T-helper 17 cell (primary cell): ENCODE results near the gene ZFAND3. TPM values are rescaled to one million over a fixed set of nuclear protein-coding genes. Genes with fewer than 3 reads are reported as not detected.
"Not testable (repeated sequence)": the region's sequence is repeated elsewhere in the genome, so short reads cannot be mapped to it uniquely, and the experiment has no call there.

ENCODE experiments used
- ATAC-seq: fragments of 150-1000 bp; cut with Tn5 transposase; 2 replicates; pipeline ENCODE4 v1.10.0; 2021; ENCODE audit warnings: mild to moderate bottlenecking, moderate library complexity
- DNase-seq, 3 donors: peaks; one replicate each; pipeline versions ENCODE4 v3.0.0 to v3.0.0-alpha.2; 2020 to 2021
- H3K9me3 ChIP-seq: one replicate; pipeline ENCODE4 v1.7.0; 2013; ENCODE audit warnings: low read length, mild to moderate bottlenecking; ENCODE audit not compliant: control insufficient read depth, poor library complexity, severe bottlenecking
- H3K27ac Mint-ChIP-seq: one replicate; pipeline ENCODE4 v1.8.0; 2022; ENCODE audit warnings: mild to moderate bottlenecking, moderate library complexity, mixed read lengths
- H3K27me3 Mint-ChIP-seq: one replicate; pipeline ENCODE4 v1.8.0; 2022; ENCODE audit warnings: mixed read lengths
- H3K36me3 Mint-ChIP-seq: one replicate; pipeline ENCODE4 v1.8.0; 2022; ENCODE audit warnings: low read depth, mixed read lengths
- H3K4me1 Mint-ChIP-seq: one replicate; pipeline ENCODE4 v1.8.0; 2022; ENCODE audit warnings: mild to moderate bottlenecking, mixed read lengths
- H3K4me3 Mint-ChIP-seq: one replicate; pipeline ENCODE4 v1.8.0; 2022; ENCODE audit warnings: mild to moderate bottlenecking, moderate library complexity, mixed read lengths
- total RNA-seq, 4 donors: library from RNA in 2 of 4; stranded (reverse) in 2 of 4; gene quantifications; one replicate each; pipeline ENCODE4 v1.2.3 and lab custom pipeline; 2022 to 2026

Gene ZFAND3
- total RNA-seq, 2 donors from 2014 or later: 48.6 to 61.0 TPM

DNA sequence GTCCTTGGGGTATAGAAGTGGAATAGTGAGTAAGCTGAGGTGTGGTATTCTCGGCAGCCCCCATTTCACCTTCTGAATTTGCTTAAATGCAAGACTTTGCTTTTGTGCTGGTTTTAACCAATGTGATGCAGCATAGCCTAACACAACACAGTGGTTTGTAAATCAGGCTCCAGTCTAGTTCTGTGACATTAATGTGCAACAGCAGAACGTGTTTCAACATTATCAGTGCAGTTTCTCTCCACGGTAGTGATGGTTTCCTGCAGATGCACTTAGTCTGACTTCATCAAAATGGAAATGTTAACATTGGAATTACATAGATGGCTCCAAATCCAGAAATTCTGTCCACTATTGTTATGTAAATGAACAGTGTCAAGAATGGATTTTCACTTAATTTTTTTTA lies 139.5 kb downstream of the ZFAND3 start:
- peaks cover 16% of the 10 kb centered on the region for H3K4me1 Mint-ChIP-seq
- no peak overlapping the region for H3K27ac Mint-ChIP-seq
- H3K4me3 Mint-ChIP-seq: no peak overlapping the region
- no peaks in the 10 kb centered on the region for H3K27me3 Mint-ChIP-seq
- H3K9me3 ChIP-seq: no peaks in the 10 kb centered on the region
- H3K36me3 Mint-ChIP-seq: peaks cover 2% of the 10 kb centered on the region
- DNase-seq (no peak), ATAC-seq (no peak)

DNA sequence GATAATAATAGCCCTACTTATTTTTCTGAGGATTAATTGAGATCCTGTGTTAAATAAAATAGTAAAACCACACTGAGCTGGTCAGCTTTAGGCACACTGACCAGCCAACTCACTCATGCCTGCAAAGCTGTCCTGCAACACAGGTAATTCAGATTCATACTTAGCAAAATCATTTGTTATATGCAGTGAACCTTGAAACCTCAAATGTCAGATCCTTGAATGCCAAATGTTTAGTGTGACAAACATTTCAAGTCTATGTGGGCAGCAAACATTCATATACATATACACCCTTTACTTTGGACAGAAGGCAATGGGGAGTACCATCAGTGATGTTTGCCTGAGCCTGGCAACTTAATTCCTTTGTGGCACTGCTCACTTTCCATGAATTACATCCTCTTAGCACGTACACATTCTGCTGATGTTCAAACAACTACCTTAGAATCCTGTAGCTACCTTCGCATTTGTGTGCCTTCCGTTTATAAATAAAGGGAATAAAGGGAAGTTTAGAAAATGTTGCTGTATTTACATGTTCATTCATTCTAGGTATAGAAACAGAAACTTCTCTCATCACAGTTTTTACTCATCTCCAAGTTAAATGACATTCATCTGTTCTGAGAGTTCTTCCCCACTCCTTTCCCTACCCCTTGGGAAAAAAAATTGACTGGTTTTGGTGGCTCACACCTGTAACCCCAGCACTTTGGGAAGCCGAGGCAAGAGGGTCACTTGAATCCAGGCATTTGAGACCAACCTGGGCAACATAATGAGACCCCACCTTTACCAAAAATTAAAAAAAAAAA lies 140.8 kb downstream of the ZFAND3 start:
- Mint-ChIP-seq H3K36me3 (peaks cover 4% of the 10 kb centered on the region), H3K27ac (no peak overlapping the region), H3K27me3 (no peaks in the 10 kb centered on the region), H3K4me1 (peaks cover 18% of the 10 kb centered on the region), H3K4me3 (no peak overlapping the region)
- DNase-seq: no peak
- no peak for ATAC-seq
- H3K9me3 ChIP-seq: no peaks in the 10 kb centered on the region

DNA sequence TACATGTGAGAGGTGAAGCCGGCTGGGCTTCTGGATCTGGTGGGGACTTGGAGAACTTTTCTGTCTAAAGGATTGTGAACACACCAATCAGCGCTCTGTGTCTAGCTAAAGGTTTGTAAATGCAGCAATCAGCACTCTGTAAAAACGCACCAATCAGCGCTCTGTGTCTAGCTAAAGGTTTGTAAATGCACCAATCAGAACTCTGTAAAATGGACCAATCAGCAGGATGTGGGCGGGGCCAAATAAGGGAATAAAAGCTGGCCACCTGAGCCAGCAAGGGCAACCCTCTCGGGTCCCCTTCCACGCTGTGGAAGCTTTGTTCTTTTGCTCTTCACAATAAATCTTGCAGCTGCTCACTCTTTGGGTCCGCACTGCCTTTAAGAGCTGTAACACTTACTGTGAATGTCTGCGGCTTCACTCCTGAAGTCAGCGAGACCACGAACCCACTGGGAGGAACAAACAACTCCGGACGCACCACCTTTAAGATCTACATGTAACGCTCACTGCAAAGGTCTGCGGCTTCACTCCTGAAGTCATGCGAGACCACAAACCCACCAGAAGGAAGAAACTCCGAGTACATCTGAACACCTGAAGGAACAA lies 143.1 kb downstream of the ZFAND3 start:
- DNase-seq, H3K36me3 Mint-ChIP-seq, H3K4me3 Mint-ChIP-seq: not testable (repeated sequence)

DNA sequence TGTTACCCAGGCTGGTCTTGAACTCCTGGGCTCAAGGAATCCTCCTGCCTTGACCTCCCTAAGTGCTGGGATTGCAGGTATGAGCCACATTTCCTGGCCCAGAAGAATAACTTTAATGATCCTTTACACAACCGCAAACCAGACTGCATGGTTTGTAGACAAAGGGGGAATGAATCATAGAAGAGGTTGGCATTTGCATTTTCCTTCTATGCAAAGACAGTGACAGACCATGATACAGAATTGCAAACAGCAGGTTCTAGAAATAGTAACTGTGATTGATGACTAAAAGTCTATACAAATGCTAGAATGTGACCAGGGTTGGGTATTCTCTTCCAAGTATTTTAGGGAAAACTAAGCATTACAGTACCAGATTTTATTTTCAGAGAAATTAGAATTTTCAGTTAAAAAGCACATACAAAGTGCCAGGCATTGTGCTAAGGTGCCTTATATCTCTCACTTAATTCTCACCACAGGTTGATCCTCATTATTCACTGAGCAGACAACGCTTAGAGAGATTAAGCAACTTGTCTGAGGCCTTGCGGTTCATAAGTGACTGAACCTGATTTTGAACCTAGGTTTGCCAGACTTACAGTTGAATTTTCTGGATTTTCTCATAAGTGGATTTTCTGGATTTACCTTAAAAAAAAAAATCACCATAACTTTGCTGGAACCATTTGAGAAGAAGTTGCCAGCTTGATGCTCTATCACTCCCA lies 146.6 kb downstream of the ZFAND3 start:
- H3K27ac Mint-ChIP-seq: no peak overlapping the region
- ATAC-seq (no peak), DNase-seq (no peak)
- no peaks in the 10 kb centered on the region for H3K9me3 ChIP-seq
- H3K27me3 Mint-ChIP-seq: no peaks in the 10 kb centered on the region
- no peak overlapping the region for H3K4me3 Mint-ChIP-seq
- peaks cover 4% of the 10 kb centered on the region for H3K36me3 Mint-ChIP-seq
- peaks cover 28% of the 10 kb centered on the region for H3K4me1 Mint-ChIP-seq

More for the DNA sequence above, 143.1 kb downstream of the ZFAND3 start:
- not testable (repeated sequence) for H3K27ac Mint-ChIP-seq, H3K27me3 Mint-ChIP-seq, H3K9me3 ChIP-seq, ATAC-seq
- peaks cover 18% of the 10 kb centered on the region for H3K4me1 Mint-ChIP-seq

DNA sequence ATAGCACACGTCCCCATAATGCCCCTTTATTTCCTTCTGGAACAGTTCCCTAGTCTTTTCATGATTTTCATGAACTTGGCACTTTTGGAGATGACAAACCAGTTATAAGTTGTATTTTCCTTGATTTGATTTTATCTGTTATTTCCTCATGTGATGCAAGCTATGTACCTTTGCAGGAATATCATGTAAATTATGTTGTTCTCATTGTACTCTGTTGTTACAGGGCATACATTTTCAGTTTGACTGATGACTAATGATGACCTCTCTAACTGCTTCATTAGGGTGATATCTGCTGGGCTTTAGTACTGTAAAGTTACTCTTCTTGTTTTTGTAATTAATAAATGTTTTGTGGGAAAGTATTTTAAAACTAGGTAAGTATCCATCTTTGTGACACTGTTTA lies 147.3 kb downstream of the ZFAND3 start:
- H3K27me3 Mint-ChIP-seq: no peaks in the 10 kb centered on the region
- no peak overlapping the region for H3K4me3 Mint-ChIP-seq
- peaks cover 28% of the 10 kb centered on the region for H3K4me1 Mint-ChIP-seq
- peaks cover 4% of the 10 kb centered on the region for H3K36me3 Mint-ChIP-seq
- no peak for DNase-seq
- H3K27ac Mint-ChIP-seq: no peak overlapping the region
- ATAC-seq: no peak
- no peaks in the 10 kb centered on the region for H3K9me3 ChIP-seq

DNA sequence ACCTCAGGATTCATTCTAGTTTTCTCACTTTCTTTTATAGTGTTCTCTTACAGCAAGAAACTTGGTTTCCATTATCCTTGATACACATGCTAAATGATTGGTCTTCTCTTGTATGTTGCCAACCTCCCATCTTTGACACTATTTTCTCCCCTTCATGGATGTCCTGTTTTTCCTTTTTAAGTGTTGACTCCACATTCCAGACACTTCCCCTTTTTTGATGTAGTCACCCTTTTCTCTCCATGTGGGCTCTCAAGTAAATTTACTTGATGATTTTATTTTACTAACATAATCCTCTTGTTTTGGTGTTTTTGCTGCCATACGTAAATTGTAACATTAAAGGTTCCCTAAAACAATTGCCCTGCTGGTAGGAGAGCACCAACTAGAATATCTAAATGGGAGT lies 148.1 kb downstream of the ZFAND3 start:
- Mint-ChIP-seq H3K36me3 (peaks cover 4% of the 10 kb centered on the region), H3K27me3 (no peaks in the 10 kb centered on the region), H3K4me3 (no peak overlapping the region), H3K27ac (no peak overlapping the region), H3K4me1 (peaks cover 31% of the 10 kb centered on the region)
- no peak for ATAC-seq
- no peaks in the 10 kb centered on the region for H3K9me3 ChIP-seq
- DNase-seq: no peak

DNA sequence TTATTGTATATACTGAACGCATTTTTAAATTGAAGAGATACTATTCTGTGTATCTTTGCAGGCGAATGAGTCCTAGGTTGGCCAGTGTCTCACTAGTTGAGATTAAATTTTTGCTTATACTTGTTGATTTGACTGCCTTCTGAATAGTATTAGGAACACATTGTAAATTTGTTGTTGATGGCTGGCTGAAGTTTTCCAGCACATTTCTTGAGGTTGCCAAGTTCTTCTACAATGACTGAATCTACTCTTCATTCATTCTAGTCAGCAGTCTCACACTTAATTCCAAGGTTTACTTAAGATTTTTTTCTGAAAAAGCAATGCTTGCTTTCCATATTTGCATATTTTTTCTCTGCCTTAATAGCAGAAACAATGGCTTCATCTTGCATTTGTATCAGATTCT lies 151.7 kb downstream of the ZFAND3 start:
- Mint-ChIP-seq H3K4me1 (peaks cover 19% of the 10 kb centered on the region), H3K36me3 (no peaks in the 10 kb centered on the region), H3K27me3 (no peaks in the 10 kb centered on the region), H3K27ac (peak overlapping the region; percentile 16), H3K4me3 (no peak overlapping the region)
- ATAC-seq: no peak
- no peaks in the 10 kb centered on the region for H3K9me3 ChIP-seq
- DNase-seq: no peak

DNA sequence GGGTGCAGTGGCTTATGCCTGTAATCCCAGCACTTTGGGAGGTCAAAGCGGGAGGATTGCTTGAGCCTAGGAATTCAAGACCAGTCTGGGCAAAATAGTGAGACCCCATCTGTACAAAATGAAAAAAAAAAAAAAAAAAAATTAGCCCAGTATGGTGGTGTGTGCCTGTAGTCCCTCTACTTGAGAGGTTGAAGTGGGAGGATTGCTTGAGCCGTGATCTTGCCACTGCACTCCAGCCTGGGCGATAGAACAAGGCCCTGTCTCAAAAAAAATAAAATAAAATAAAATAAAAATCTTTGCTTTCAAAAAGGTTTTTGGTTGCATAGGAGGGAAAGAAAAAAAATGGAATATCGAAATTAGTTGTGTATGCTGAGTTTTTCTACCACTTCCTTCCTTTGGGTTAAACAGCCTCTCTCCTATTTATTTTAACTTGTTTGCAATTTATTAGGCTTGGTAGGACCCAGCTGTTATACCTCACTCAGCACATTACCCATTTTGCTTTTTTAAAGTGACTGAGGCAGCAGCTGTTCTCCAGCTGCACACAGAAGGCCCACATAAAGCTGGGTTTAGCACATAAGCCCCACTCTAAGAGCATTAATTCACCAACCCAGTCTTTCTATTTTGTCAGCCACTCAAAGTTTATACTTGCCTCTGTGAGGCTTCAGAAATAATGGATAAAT lies 152.3 kb downstream of the ZFAND3 start:
- no peak for ATAC-seq
- Mint-ChIP-seq H3K4me3 (peak overlapping the region; percentile 25), H3K36me3 (no peaks in the 10 kb centered on the region), H3K27me3 (no peaks in the 10 kb centered on the region), H3K27ac (peak overlapping the region; percentile 16), H3K4me1 (peaks cover 21% of the 10 kb centered on the region)
- H3K9me3 ChIP-seq: no peaks in the 10 kb centered on the region
- no peak for DNase-seq

DNA sequence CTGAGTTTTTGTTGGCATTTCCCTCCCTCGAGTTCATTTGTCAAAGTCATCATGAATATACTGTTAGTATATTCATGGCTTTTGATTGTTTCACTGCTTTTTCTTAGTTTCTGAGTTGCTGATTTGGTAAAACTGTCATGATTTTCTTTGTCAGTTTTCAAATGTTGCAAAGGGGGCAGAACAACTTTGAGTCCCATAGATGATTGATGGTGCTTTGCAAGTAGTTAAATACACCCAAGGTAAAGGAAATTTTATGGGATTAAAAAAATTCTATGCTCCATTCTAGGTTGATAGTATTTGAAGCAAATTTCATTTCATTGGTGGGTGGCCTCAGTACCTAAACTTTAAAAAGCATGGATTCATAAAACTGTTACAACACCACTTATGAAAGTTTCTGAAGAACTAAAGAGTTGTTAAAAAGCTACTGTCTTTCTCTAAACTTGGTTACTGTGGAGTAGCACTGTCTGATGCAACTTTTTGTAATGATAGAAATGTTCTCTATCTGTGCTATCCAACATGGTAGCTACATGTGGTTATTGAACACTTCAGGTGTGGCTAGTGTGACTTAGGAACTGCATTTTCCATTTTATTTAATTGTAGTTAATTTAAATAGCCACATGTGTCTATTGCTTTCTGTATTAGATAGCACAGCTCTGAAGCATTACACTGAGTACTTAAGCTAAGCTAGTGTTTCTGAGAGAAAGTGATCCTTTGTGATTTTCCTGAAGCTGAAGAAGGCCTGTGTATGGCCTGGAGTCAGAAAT lies 153.6 kb downstream of the ZFAND3 start:
- H3K4me3 Mint-ChIP-seq: no peak overlapping the region
- H3K36me3 Mint-ChIP-seq: peaks cover 2% of the 10 kb centered on the region
- H3K27me3 Mint-ChIP-seq: no peaks in the 10 kb centered on the region
- DNase-seq: no peak
- no peaks in the 10 kb centered on the region for H3K9me3 ChIP-seq
- ATAC-seq: no peak
- H3K27ac Mint-ChIP-seq: no peak overlapping the region
- H3K4me1 Mint-ChIP-seq: peaks cover 24% of the 10 kb centered on the region

DNA sequence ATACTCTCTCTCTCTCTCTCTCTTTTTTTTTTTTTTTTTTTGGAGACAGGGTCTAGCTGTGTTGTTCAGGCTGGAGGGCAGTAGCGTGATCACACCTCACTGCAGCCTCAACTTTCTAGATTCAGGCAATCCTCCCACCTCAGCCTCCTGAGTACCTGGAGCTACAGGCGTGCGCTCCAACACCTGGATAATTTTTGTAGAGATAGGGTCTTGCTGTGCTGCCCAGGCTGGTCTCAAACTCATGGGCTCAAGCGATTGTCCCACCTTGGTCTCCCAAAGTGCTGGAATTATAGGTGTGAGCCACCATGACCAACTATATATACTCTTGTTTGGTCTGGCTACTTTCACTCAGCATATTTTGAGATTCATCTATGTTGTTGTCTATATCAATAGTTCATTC lies 154.9 kb downstream of the ZFAND3 start:
- Mint-ChIP-seq H3K36me3 (peaks cover 2% of the 10 kb centered on the region), H3K4me3 (no peak overlapping the region), H3K27ac (peak overlapping the region; percentile 65), H3K4me1 (peaks cover 31% of the 10 kb centered on the region), H3K27me3 (no peaks in the 10 kb centered on the region)
- DNase-seq (no peak), ATAC-seq (no peak)
- no peaks in the 10 kb centered on the region for H3K9me3 ChIP-seq

DNA sequence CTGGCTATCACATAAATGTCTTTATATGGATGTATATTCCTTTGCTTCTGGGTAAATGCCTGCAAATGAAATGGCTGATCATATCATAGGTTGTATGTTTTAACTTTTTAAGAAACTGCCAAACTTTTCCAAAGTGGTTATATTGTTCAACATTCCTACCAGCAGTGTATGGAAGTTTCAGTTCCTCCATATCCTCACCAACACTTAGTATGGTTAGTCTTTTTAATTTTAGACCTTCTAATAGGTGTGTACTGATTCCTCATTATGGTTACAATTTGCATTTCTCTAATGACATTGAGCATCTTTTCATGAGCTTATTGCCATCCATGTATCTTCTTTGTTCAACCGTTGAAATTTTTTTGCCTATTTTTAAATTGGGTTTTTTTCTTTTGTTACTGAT lies 155.4 kb downstream of the ZFAND3 start:
- Mint-ChIP-seq H3K4me1 (peaks cover 34% of the 10 kb centered on the region), H3K4me3 (no peak overlapping the region), H3K27me3 (no peaks in the 10 kb centered on the region), H3K36me3 (peaks cover 2% of the 10 kb centered on the region), H3K27ac (no peak overlapping the region)
- H3K9me3 ChIP-seq: no peaks in the 10 kb centered on the region
- ATAC-seq (no peak), DNase-seq (no peak)

DNA sequence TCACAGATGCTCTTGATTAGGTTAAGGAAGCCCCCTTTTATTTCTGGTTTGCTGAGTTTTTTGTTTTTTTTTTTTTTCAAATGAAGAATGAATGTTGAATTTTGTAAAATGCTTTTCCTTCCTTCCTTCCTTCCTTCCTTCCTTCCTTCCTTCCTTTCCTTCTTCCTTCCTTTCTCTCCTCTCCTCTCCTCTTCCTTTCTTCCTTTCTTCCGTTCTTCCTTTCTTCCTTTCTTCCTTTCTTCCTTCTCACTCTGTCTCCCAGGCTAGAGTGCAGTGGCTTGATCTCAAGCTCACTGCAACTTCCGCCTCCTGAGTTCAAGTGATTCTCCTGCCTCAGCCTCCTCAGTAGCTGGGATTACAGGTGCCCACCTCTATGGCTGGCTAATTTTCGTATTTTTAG lies 158.2 kb downstream of the ZFAND3 start:
- no peaks in the 10 kb centered on the region for H3K9me3 ChIP-seq
- Mint-ChIP-seq H3K4me3 (no peak overlapping the region), H3K36me3 (peaks cover 2% of the 10 kb centered on the region), H3K27me3 (no peaks in the 10 kb centered on the region), H3K27ac (no peak overlapping the region), H3K4me1 (peaks cover 40% of the 10 kb centered on the region)
- no peak for DNase-seq
- ATAC-seq: no peak
